Testis (tissue), 3 donors: ENCODE measurements around the gene SLC26A4. TPM values are rescaled to one million over a fixed set of nuclear protein-coding genes. Genes with fewer than 3 reads are reported as not detected.

Experiments used
- DNase-seq: peaks from one replicate; pipeline ENCODE4 v3.0.0-alpha.2; 2019
- H3K27ac ChIP-seq, 2 donors: fragments of 200-600 bp; sonication (generic); one replicate each; pipeline ENCODE4 v1.5.1; 2019
- H3K27me3 ChIP-seq: fragments of 200-600 bp; sonication (generic); one replicate; pipeline ENCODE4 v1.5.1; 2019
- H3K36me3 ChIP-seq: fragments of 200-600 bp; sonication (generic); one replicate; pipeline ENCODE4 v1.5.1; 2017; ENCODE audit warnings: low read depth; ENCODE audit errors: missing control alignments
- H3K4me1 ChIP-seq: fragments of 200-600 bp; sonication (generic); one replicate; pipeline ENCODE4 v1.5.1; 2019
- H3K4me3 ChIP-seq, 2 donors: fragments of 200-600 bp; sonication (generic); one replicate each; pipeline ENCODE4 v1.5.1; 2017 to 2019
- H3K9me3 ChIP-seq: fragments of 200-600 bp; sonication (generic); one replicate; pipeline ENCODE4 v1.5.1; 2017
- POLR2A ChIP-seq: fragments of 450-650 bp; IDR thresholded peaks from one replicate; pipeline ENCODE4 v1.6.1; 2017; ENCODE audit warnings: antibody characterized with exemption, mild to moderate bottlenecking, moderate library complexity
- WGBS, 2 donors: methylation state at CpG; one replicate each; pipeline ENCODE4 v1.1.5; 2018; 5-methylcytosine and 5-hydroxymethylcytosine counted together
- intact Hi-C: fragments of 100-400 bp; cut with DNase I; formaldehyde crosslinking; loops from one replicate; pipeline ENCODE4 v1.15.1; 2023; ENCODE audit warnings: low total_unique reads
- polyA plus RNA-seq: library from polyadenylated mRNA; stranded (reverse); fragments of 350-450 nt; fragmentation: Illumina TruSeq; extraction: RNeasy Lipid Tissue Mini Kit (QIAGEN cat#74804); gene quantifications from one replicate; pipeline ENCODE4 v1.2.3, GENCODE V29; 2014; ENCODE audit warnings: low read depth, low replicate concordance; ENCODE audit not compliant: insufficient read depth
- small RNA-seq, 2 donors: library from RNA; depleted of rRNA; stranded (forward); fragments of <200 nt; gene quantifications; one replicate each; pipeline ENCODE3, GENCODE V24; 2016
- total RNA-seq, 2 donors: library from RNA; depleted of rRNA; stranded (reverse); fragments of >200 nt; gene quantifications; one replicate each; pipeline ENCODE4 v1.2.3, GENCODE V29; 2016
- TF ChIP-seq, protein P1 (sequence below), 3 experiments: fragments of 450-650 bp in 2 of 3; fragments of 200-600 bp in 1 of 3; sonication (generic) in 1 of 3; IDR thresholded peaks; one replicate each; pipeline ENCODE4 v1.5.1; 2016 to 2019; ENCODE audit warnings: antibody characterized with exemption in 3 of 3, mild to moderate bottlenecking in 2 of 3, moderate library complexity in 1 of 3

The SLC26A4 gene
- total and polyA plus RNA-seq, 3 donors from 2014 or later, result 0.43 to 1.7 (median 0.79) TPM

GRCh38 chr7:107767391-107767790, 106.8 kb downstream of the SLC26A4 start:
- no peaks in the 10 kb centered on the region for H3K4me1 ChIP-seq
- H3K27ac ChIP-seq, result no peak overlapping the region
- TF ChIP-seq, protein P1, sequence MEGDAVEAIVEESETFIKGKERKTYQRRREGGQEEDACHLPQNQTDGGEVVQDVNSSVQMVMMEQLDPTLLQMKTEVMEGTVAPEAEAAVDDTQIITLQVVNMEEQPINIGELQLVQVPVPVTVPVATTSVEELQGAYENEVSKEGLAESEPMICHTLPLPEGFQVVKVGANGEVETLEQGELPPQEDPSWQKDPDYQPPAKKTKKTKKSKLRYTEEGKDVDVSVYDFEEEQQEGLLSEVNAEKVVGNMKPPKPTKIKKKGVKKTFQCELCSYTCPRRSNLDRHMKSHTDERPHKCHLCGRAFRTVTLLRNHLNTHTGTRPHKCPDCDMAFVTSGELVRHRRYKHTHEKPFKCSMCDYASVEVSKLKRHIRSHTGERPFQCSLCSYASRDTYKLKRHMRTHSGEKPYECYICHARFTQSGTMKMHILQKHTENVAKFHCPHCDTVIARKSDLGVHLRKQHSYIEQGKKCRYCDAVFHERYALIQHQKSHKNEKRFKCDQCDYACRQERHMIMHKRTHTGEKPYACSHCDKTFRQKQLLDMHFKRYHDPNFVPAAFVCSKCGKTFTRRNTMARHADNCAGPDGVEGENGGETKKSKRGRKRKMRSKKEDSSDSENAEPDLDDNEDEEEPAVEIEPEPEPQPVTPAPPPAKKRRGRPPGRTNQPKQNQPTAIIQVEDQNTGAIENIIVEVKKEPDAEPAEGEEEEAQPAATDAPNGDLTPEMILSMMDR (IDR thresholded peaks at IDR 0.05), result no peak
- no peak for TF ChIP-seq POLR2A
- H3K36me3 ChIP-seq, result no peaks in the 10 kb centered on the region
- no peaks in the 10 kb centered on the region for H3K9me3 ChIP-seq
- 95 to 98% methylated on average over 2 of the region's 2 CpGs for WGBS, 2 donors
- no peak overlapping the region for H3K4me3 ChIP-seq
- DNase-seq, result no peak
- H3K27me3 ChIP-seq, result no peaks in the 10 kb centered on the region
- intact Hi-C loops, result no loop called here

Small RNA genes within 50 kb of the gene (small RNA-seq; reads per million reads assigned to genes)
- 0 reads per million in 2 donors for gene BANF1P5

Other genes with a start within 250 kb of the SLC26A4 start
- not detected for gene GPR22, start 190.8 kb upstream of the SLC26A4 start, total RNA-seq
- 0.11 TPM for gene GPR22, start 190.8 kb upstream of the SLC26A4 start, polyA plus RNA-seq
- gene COG5, start 96.9 kb upstream of the SLC26A4 start, total RNA-seq, result 10 to 100 TPM; 70.6 to 76.1 TPM
- gene COG5, start 96.9 kb upstream of the SLC26A4 start, polyA plus RNA-seq, result 27.1 TPM
- 10 to 100 TPM; 19.5 to 30.2 TPM for gene DUS4L, start 96.9 kb upstream of the SLC26A4 start, total RNA-seq
- 9.5 TPM for gene DUS4L, start 96.9 kb upstream of the SLC26A4 start, polyA plus RNA-seq
- 100 to 1,000 TPM; 114 to 134 TPM for gene BCAP29, start 80.6 kb upstream of the SLC26A4 start, total RNA-seq
- gene BCAP29, start 80.6 kb upstream of the SLC26A4 start, polyA plus RNA-seq, result 121 TPM
- 10 to 100 TPM; 29.2 to 42.6 TPM for gene CBLL1, start 83.3 kb downstream of the SLC26A4 start, total RNA-seq
- 58.1 TPM for gene CBLL1, start 83.3 kb downstream of the SLC26A4 start, polyA plus RNA-seq
- 1 to 10 TPM in 1 of 2 donors, not detected in 1; 1.1 TPM for gene SLC26A3, start 142.4 kb downstream of the SLC26A4 start, total RNA-seq
- gene SLC26A3, start 142.4 kb downstream of the SLC26A4 start, polyA plus RNA-seq, result 1.3 TPM
- gene DLD, start 230.4 kb downstream of the SLC26A4 start, total RNA-seq, result 10 to 100 TPM; 50.2 to 57.3 TPM
- 63.7 TPM for gene DLD, start 230.4 kb downstream of the SLC26A4 start, polyA plus RNA-seq